Measurements from ENCODE around the gene RREB1.

RREB1 gene

GRCh38 chr6:7298113-7298512 lies 190.4 kb downstream of the RREB1 start:
- Histone ChIP-seq H3F3A (ENCODE audit: control insufficient read depth, insufficient read depth) (peaks cover 2% of the 10 kb centered on the region; the same call in 1 of the 2 replicates), H3K9me2 (replicated peaks; ENCODE audit: control insufficient read depth, low read length) (no peaks in the 10 kb centered on the region), H3K36me3 (ENCODE audit: control insufficient read depth, low read length) (peaks cover 90% of the 10 kb centered on the region), H3K9me3 (ENCODE audit: control insufficient read depth, insufficient read depth, low read length) (no peaks in the 10 kb centered on the region), H3K4me3 (ENCODE audit: low read length) (no peak overlapping the region), H3K27me3 (ENCODE audit: control insufficient read depth, low read length) (no peaks in the 10 kb centered on the region), H3K4me2 (ENCODE audit: low read length) (no peak overlapping the region), H4K20me1 (ENCODE audit: control insufficient read depth, insufficient read depth, low read depth, low read length) (no peaks in the 10 kb centered on the region), H3K27ac (ENCODE audit: low read depth, low read length) (no peak overlapping the region), H3K79me2 (ENCODE audit: control insufficient read depth, low read length) (peaks cover 12% of the 10 kb centered on the region), H3K4me1 (ENCODE audit: control insufficient read depth, low read length) (no peaks in the 10 kb centered on the region)
- TF ChIP-seq CTCF (IDR thresholded peaks at IDR 0.05; ENCODE audit: low read depth, low read length, poor library complexity, severe bottlenecking) (no peak), EZH2phosphoT487 (IDR thresholded peaks at IDR 0.05; ENCODE audit: borderline replicate concordance, low read length) (no peak)

GRCh38 chr6:7300926-7301325 lies 193.2 kb downstream of the RREB1 start:
- peaks cover 9% of the 10 kb centered on the region for H3K4me1 ChIP-seq (ENCODE audit: control insufficient read depth, low read length)
- no peaks in the 10 kb centered on the region for H3K9me3 ChIP-seq (ENCODE audit: control insufficient read depth, insufficient read depth, low read length)
- TF ChIP-seq CTCF (IDR thresholded peaks at IDR 0.05; ENCODE audit: low read depth, low read length, poor library complexity, severe bottlenecking) (no peak), EZH2phosphoT487 (IDR thresholded peaks at IDR 0.05; ENCODE audit: borderline replicate concordance, low read length) (no peak)
- H3K27me3 ChIP-seq (ENCODE audit: control insufficient read depth, low read length), result no peaks in the 10 kb centered on the region
- H3K4me3 ChIP-seq (ENCODE audit: low read length), result no peak overlapping the region
- H3K4me2 ChIP-seq (ENCODE audit: low read length), result no peak overlapping the region
- no peaks in the 10 kb centered on the region for H3K9me2 ChIP-seq (replicated peaks; ENCODE audit: control insufficient read depth, low read length)
- H3K27ac ChIP-seq (ENCODE audit: low read depth, low read length), result no peak overlapping the region
- peaks cover 98% of the 10 kb centered on the region for H3K36me3 ChIP-seq (ENCODE audit: control insufficient read depth, low read length)
- H3F3A ChIP-seq (ENCODE audit: control insufficient read depth, insufficient read depth), result peaks cover 4% of the 10 kb centered on the region; the same call in 1 of the 2 replicates
- H3K79me2 ChIP-seq (ENCODE audit: control insufficient read depth, low read length), result peaks cover 35% of the 10 kb centered on the region
- H4K20me1 ChIP-seq (ENCODE audit: control insufficient read depth, insufficient read depth, low read depth, low read length), result peaks cover 4% of the 10 kb centered on the region; the same call in 1 of the 2 replicates
